Fibroblast of the aortic adventitia (primary cell): ENCODE results near the gene FGFRL1. TPM values are rescaled to one million over a fixed set of nuclear protein-coding genes. Genes with fewer than 3 reads are reported as not detected.

ENCODE experiments used
- DNase-seq: peaks from one replicate; pipeline ENCODE4 v3.0.0-alpha.2; 2010; ENCODE audit warnings: low read depth
- H3K4me3 ChIP-seq: 2 replicates; pipeline ENCODE4 v1.5.1; 2011; ENCODE audit warnings: low read depth, mild to moderate bottlenecking, control low read depth, low read length, moderate library complexity
- total RNA-seq: library from RNA; depleted of rRNA; stranded (reverse); fragments of >200 nt; gene quantifications from 2 replicates; pipeline ENCODE4 v1.2.3, GENCODE V29; 2012; ENCODE audit warnings: low replicate concordance
- TF ChIP-seq, protein P1 (sequence below): IDR thresholded peaks from 2 replicates; pipeline ENCODE4 v1.5.1; 2011; ENCODE audit warnings: mild to moderate bottlenecking, low read length, control low read depth, inconsistent platforms; ENCODE audit not compliant: insufficient read depth

FGFRL1 gene
- total RNA-seq, 1 donor, result 27.4 TPM

- TF ChIP-seq, protein P1, sequence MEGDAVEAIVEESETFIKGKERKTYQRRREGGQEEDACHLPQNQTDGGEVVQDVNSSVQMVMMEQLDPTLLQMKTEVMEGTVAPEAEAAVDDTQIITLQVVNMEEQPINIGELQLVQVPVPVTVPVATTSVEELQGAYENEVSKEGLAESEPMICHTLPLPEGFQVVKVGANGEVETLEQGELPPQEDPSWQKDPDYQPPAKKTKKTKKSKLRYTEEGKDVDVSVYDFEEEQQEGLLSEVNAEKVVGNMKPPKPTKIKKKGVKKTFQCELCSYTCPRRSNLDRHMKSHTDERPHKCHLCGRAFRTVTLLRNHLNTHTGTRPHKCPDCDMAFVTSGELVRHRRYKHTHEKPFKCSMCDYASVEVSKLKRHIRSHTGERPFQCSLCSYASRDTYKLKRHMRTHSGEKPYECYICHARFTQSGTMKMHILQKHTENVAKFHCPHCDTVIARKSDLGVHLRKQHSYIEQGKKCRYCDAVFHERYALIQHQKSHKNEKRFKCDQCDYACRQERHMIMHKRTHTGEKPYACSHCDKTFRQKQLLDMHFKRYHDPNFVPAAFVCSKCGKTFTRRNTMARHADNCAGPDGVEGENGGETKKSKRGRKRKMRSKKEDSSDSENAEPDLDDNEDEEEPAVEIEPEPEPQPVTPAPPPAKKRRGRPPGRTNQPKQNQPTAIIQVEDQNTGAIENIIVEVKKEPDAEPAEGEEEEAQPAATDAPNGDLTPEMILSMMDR, result no peak
- no peak overlapping the region for H3K4me3 ChIP-seq
- peak; percentile 48 for DNase-seq
Measured at GRCh38 chr4:978957-979701, 32.3 kb upstream of the FGFRL1 start.

DNA sequence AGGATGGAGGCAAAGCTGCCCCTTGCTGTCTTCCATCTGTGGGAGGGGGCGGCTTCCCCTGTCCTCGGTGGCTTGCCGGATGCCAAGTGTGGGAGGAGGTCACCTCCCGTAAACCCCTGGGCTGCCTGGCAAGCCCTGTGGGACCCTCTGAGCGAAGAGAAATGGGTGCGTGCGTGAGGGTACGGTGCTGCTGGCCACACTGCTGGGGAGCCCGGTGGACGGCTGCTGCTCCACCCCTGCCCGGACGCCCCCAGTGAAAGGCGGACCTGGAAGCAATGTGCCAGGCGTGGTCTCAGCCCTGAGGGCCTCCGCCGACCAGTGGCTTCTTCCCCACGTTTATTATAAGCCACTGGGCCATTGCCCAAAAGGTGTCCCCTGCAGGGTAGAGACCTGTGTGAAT is 29.1 kb upstream of the FGFRL1 start:
- H3K4me3 ChIP-seq, result no peak overlapping the region
- no peak for DNase-seq
- TF ChIP-seq, protein P1, result no peak

GRCh38 chr4:982814-983213 is 28.6 kb upstream of the FGFRL1 start:
- TF ChIP-seq, protein P1, result no peak
- H3K4me3 ChIP-seq, result no peak overlapping the region
- no peak for DNase-seq

GRCh38 chr4:984336-985054 is 26.9 kb upstream of the FGFRL1 start:
- DNase-seq, result no peak
- no peak overlapping the region for H3K4me3 ChIP-seq
- TF ChIP-seq, protein P1, result no peak

DNA sequence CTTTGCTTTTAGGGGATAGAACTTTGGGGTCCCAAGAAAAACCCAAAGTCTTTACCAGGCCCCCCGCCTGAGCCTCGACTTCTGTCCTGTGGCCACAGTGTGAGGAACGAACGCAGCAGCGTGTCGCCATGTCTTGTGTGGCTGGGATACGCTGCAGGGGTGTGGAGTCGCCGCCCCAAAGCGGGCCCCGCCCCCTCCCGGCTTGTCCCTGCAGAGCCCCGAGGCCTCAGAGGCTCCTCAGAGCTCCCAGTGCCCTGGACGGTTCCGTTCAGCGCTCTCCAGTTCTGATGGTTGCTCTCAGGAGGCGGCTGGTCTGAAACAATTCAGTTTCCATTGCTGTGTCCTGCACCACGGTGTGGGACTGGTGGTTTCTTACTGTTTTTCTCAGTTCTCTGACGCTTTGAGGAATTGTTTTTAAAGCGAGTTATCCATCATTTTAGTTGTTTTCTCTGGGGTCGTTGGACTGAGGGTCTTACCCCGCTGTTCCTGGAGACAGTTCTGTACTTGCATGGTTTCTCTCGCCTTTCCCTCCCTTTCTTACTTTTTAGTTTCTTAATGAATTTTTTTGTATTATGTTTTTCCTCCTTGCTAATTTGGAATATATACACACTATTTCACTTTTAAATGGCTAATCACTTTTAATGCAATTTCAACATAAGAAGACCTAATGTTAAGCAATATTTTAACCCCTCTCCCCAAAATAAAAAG is 26.1 kb upstream of the FGFRL1 start:
- TF ChIP-seq, protein P1, result no peak
- H3K4me3 ChIP-seq, result no peak overlapping the region
- DNase-seq, result no peak

DNA sequence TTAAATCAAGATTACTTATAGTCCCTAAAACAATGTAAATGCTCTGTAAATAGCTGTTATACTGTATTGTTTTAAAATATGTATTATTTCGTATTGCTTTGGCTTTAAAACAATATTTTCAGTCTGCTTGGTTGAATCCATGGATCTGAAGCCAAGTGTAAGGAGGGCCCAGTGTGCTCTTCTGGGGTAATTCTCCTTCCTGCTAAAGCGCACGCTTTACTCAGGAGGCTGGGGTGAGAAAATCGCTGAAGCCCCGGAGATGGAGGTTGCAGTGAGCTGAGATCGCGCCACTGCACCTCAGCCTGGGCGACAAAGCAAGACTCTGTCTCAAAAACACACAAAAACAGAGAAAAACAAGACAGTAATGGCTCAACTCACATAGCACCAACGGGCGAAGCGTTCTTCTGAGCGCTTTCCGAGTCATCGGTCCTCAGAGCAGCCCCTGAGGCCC is 25.0 kb upstream of the FGFRL1 start:
- H3K4me3 ChIP-seq, result peak overlapping the region; percentile 83
- TF ChIP-seq, protein P1, result no peak
- peak; percentile 27 for DNase-seq
